ENCODE data around the gene OR8B2. TPM values are rescaled to one million over a fixed set of nuclear protein-coding genes. Genes with fewer than 3 reads are reported as not detected.

The OR8B2 gene, protein sequence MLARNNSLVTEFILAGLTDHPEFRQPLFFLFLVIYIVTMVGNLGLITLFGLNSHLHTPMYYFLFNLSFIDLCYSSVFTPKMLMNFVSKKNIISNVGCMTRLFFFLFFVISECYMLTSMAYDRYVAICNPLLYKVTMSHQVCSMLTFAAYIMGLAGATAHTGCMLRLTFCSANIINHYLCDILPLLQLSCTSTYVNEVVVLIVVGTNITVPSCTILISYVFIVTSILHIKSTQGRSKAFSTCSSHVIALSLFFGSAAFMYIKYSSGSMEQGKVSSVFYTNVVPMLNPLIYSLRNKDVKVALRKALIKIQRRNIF
- not detected in 2 replicates for total RNA-seq

GRCh38 chr11:124384399-124384798 is at the start of gene OR8B2:
Gene OR8B2, minus strand, starts transcription at chr11:124384499. Its CDS starts 1,156 bp downstream, at chr11:124383343.

GRCh38 chr11:124424384-124424921 is 40.2 kb upstream of the OR8B2 start, which contains the start of gene OR8B4:
Gene OR8B4, minus strand, starts transcription at chr11:124424871. Its CDS starts 0 bp downstream, at chr11:124424871.

GRCh38 chr11:124398924-124399323 is 14.6 kb upstream of the OR8B2 start, which contains the start of gene OR8B3:
Gene OR8B3, minus strand, starts transcription at chr11:124399024. Its CDS starts 1,673 bp downstream, at chr11:124397351.

Other genes with a start within 250 kb of the OR8B2 start
- under 0.01 TPM in 1 of 2 replicates, not detected in the other for gene OR10D3, start 201.2 kb downstream of the OR8B2 start, total RNA-seq
- not detected in 2 replicates for gene OR8G1, start 143.4 kb downstream of the OR8B2 start, total RNA-seq
- gene OR8G5, start 128.1 kb downstream of the OR8B2 start, total RNA-seq: not detected in 2 replicates
- gene OR8D1, start 70.5 kb downstream of the OR8B2 start, total RNA-seq: not detected in 2 replicates
- gene OR8D2, start 64.3 kb downstream of the OR8B2 start, total RNA-seq: not detected in 2 replicates
- not detected in 2 replicates for gene OR8B3, start 14.5 kb upstream of the OR8B2 start, total RNA-seq
- not detected in 2 replicates for gene OR8B4, start 40.4 kb upstream of the OR8B2 start, total RNA-seq
- not detected in 2 replicates for gene OR8B8, start 61.2 kb upstream of the OR8B2 start, total RNA-seq
- not detected in 2 replicates for gene OR8B12, start 159.2 kb upstream of the OR8B2 start, total RNA-seq
- gene OR8A1, start 185.5 kb upstream of the OR8B2 start, total RNA-seq: not detected in 2 replicates
- gene PANX3, start 226.9 kb upstream of the OR8B2 start, total RNA-seq: not detected in 2 replicates
- gene TBRG1, start 238.4 kb upstream of the OR8B2 start, total RNA-seq: 21.7 TPM in 2 replicates

All from thoracic aorta endothelial cell (primary cell).